GM12878 (cell line): ENCODE measurements around the gene RIMBP2. TPM values are rescaled to one million over a fixed set of nuclear protein-coding genes. Genes with fewer than 3 reads are reported as not detected.

Experiments used
- ATAC-seq: fragments of 200-7000 bp; cut with Tn5 transposase; 3 replicates; pipeline ENCODE4 v1.9.1; 2020; ENCODE audit warnings: mild to moderate bottlenecking, moderate library complexity
- BruUV-seq: library from RNA; stranded (reverse); fragments of 400-500 nt; replicated peaks from 2 replicates; lab custom pipeline; 2021; lab: Mats Ljungman, UMichigan
- CTCF ChIA-PET: fragments of 300-600 bp; sonication (Branson Sonifier 250); formaldehyde crosslinking; extraction: SDS; loops from one replicate; lab custom pipeline; 2021; ENCODE audit warnings: inconsistent platforms; lab: Yijun Ruan, JAX
- POLR2A ChIA-PET: fragments of 350-600 bp; formaldehyde crosslinking; extraction: SDS; loops from one replicate; lab custom pipeline; 2021; ENCODE audit warnings: inconsistent platforms; lab: Charles Lee
- RAD21 ChIA-PET: fragments of 300-600 bp; sonication (Branson Sonifier 250); formaldehyde crosslinking; loops from one replicate; lab custom pipeline; 2023; ENCODE audit warnings: antibody characterized with exemption; ENCODE audit not compliant: unreplicated experiment; lab: Charles Lee
- SMC1A ChIA-PET: fragments of 300-600 bp; sonication (Branson Sonifier 250); formaldehyde crosslinking; loops from one replicate; lab custom pipeline; 2023; ENCODE audit not compliant: unreplicated experiment, uncharacterized antibody; lab: Charles Lee
- DNase-seq: peaks from one replicate; pipeline ENCODE4 v3.0.0-alpha.2; 2011; ENCODE audit warnings: low read depth, low spot score
- FAIRE-seq: peaks from 3 replicates; lab custom pipeline; 2011; peaks lifted over from hg19 to GRCh38; lab: Jason Lieb, UNC
- H2AFZ ChIP-seq: 2 replicates; pipeline ENCODE4 v1.6.0; 2011; ENCODE audit warnings: low read depth, low read length, control low read depth; ENCODE audit not compliant: control insufficient read depth
- H3K27ac ChIP-seq: 2 replicates; pipeline ENCODE4 v1.5.1; 2011; ENCODE audit warnings: control low read depth; ENCODE audit not compliant: control insufficient read depth, insufficient read depth
- H3K27me3 ChIP-seq, 2 experiments: replicated peaks in 1 of 2; 2 replicates each; pipeline versions ENCODE4 v1.6.0 to v1.6.1; 2011; ENCODE audit warnings: low read length in 1 of 2; ENCODE audit not compliant: control insufficient read depth in 2 of 2, insufficient read depth in 2 of 2
- H3K36me3 ChIP-seq, 2 experiments: 2 replicates each; pipeline ENCODE4 v1.5.1; 2011; ENCODE audit warnings: low read length in 1 of 2; ENCODE audit not compliant: control insufficient read depth in 2 of 2, insufficient read depth in 2 of 2
- H3K4me1 ChIP-seq: 2 replicates; pipeline ENCODE4 v1.6.1; 2011; ENCODE audit warnings: mild to moderate bottlenecking, low read length, moderate library complexity, mixed read lengths; ENCODE audit not compliant: control insufficient read depth, insufficient read depth
- H3K4me2 ChIP-seq: 2 replicates; pipeline ENCODE4 v1.6.0; 2011; ENCODE audit warnings: control low read depth; ENCODE audit not compliant: control insufficient read depth, insufficient read depth
- H3K4me3 ChIP-seq: fragments of 200-600 bp; sonication (generic); 2 replicates; pipeline ENCODE4 v1.5.1; 2016
- H3K79me2 ChIP-seq: 2 replicates; pipeline ENCODE4 v1.6.0; 2011; ENCODE audit warnings: low read length; ENCODE audit not compliant: control insufficient read depth, insufficient read depth
- H3K9ac ChIP-seq: 2 replicates; pipeline ENCODE4 v1.8.0; 2011; ENCODE audit warnings: low read length, control low read depth, mixed read lengths; ENCODE audit not compliant: control insufficient read depth, insufficient read depth
- H3K9me3 ChIP-seq: replicated peaks from 3 replicates; pipeline ENCODE4 v1.5.1; 2011; ENCODE audit warnings: mild to moderate bottlenecking, low read length; ENCODE audit not compliant: control insufficient read depth, insufficient read depth
- H4K20me1 ChIP-seq: 2 replicates; pipeline ENCODE4 v1.6.0; 2011; ENCODE audit not compliant: control insufficient read depth, insufficient read depth
- CREB1 ChIP-seq: IDR thresholded peaks from 2 replicates; pipeline ENCODE4 v1.6.1; 2012; ENCODE audit warnings: low read depth, mild to moderate bottlenecking, inconsistent platforms
- JUND ChIP-seq: IDR thresholded peaks from 2 replicates; pipeline ENCODE4 v1.6.1; 2012; ENCODE audit warnings: low read depth, mild to moderate bottlenecking, low read length, improper control_type of control experiment, moderate library complexity
- STAT1 ChIP-seq: fragments of 450-650 bp; conservative IDR thresholded peaks from 2 replicates; pipeline ENCODE4 v1.6.1; 2014; ENCODE audit warnings: antibody characterized with exemption, mild to moderate bottlenecking
- STAT3 ChIP-seq: IDR thresholded peaks from 2 replicates; pipeline ENCODE4 v1.6.1; 2011; ENCODE audit warnings: low read depth, low read length, improper control_type of control experiment
- TCF3 ChIP-seq: IDR thresholded peaks from 2 replicates; pipeline ENCODE4 v1.6.1; 2012; ENCODE audit warnings: low read depth, mild to moderate bottlenecking, low read length, borderline replicate concordance; ENCODE audit not compliant: insufficient read depth
- ZNF274 ChIP-seq: IDR thresholded peaks from one replicate; pipeline ENCODE4 v1.8.0; 2011; ENCODE audit not compliant: insufficient read length, insufficient read depth
- WGBS: methylation state at CpG from one replicate; pipeline ENCODE4 v1.1.6; 2016; ENCODE audit warnings: low lambda C conversion rate; ENCODE audit not compliant: insufficient replicate concordance, insufficient coverage; ENCODE audit errors: missing lambda C conversion rate; 5-methylcytosine and 5-hydroxymethylcytosine counted together
- in situ Hi-C: fragments of 300-500 bp; cut with MboI; formaldehyde crosslinking; loops from 9 replicates; pipeline ENCODE4 v1.14.3; 2018; ENCODE audit warnings: mixed read lengths
- intact Hi-C: fragments of 100-400 bp; cut with micrococcal nuclease; formaldehyde crosslinking; loops from one replicate; pipeline ENCODE4 v1.14.2; 2022; ENCODE audit not compliant: unreplicated experiment
- polyA plus RNA-seq, 11 experiments: library from polyadenylated mRNA; depleted of rRNA in 4 of 11; unstranded in 6 of 11; stranded (reverse) in 5 of 11; fragments of >200 nt; fragmentation: Nextera tagmentation in 4 of 11; fragmentation: Illumina TruSeq in 1 of 11; extraction: Ambion mirVana in 4 of 11; extraction: Trizol in 1 of 11; gene quantifications; 1 replicate in 1 of 11; 2 replicates in 10 of 11; pipeline versions ENCODE4 v1.2.1 to v1.2.3, GENCODE V29; 2011 to 2016; ENCODE audit warnings: inconsistent platforms in 2 of 11, missing spikeins in 2 of 11, low read depth in 1 of 11
- total RNA-seq, 4 experiments: library from RNA; depleted of rRNA in 3 of 4; stranded (reverse); fragments of >200 nt in 3 of 4; fragmentation: Illumina TruSeq in 1 of 4; extraction: Trizol in 1 of 4; gene quantifications; 2 replicates each; pipeline versions ENCODE4 v1.2.1 to v1.2.3, GENCODE V29; 2013 to 2021

Gene RIMBP2
- total and polyA plus RNA-seq, 10 of the 15 experiments (the other 5 are each of a cell fraction or from before 2014, with no cell fraction given) = 0.04 to 2.9 (median 0.07) TPM; not detected in 1

DNA sequence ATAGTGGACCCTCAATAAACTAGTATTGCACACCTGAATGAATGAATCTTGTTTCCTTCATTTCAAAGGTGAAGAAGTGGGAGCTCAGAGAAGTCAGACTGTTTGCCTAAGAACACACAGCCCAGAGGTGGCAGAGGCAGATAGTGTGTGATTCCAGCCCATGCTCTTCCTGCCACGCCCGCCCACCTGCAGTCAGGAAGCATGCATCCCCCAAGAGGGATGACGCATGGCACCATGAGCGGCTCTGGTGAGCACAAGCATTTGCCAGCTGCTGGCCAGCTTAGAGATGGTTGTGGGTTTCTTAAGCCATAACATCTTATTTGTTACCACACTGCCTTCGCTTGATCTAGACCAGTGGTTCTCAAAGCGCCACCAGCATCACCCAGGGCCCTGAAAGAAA lies 133.8 kb downstream of the RIMBP2 start:
- Histone ChIP-seq H3K36me3 (no peaks in the 10 kb centered on the region), H4K20me1 (no peaks in the 10 kb centered on the region), H3K4me3 (no peak overlapping the region), H3K9me3 (peaks cover 2% of the 10 kb centered on the region; the same call in 2 of the 3 replicates), H3K4me2 (no peak overlapping the region), H3K9ac (no peak overlapping the region), H2AFZ (no peak overlapping the region)
- no peak for DNase-seq
- in situ Hi-C loops = no loop called here
- POLR2A ChIA-PET = no interaction called here
- TF ChIP-seq JUND (no peak), STAT1 (no peak)
- TF ChIP-seq, all 136 proteins: peak for 0
- intact Hi-C loops = no loop called here
- SMC1A ChIA-PET = no interaction called here
- H3K4me1 ChIP-seq = no peaks in the 10 kb centered on the region
- RAD21 ChIA-PET = no interaction called here
- no peaks in the 10 kb centered on the region for H3K79me2 ChIP-seq
- ATAC-seq (no peak), FAIRE-seq (no peak)
- CTCF ChIA-PET = no interaction called here
- BruUV-seq = no TSS peak
- H3K27ac ChIP-seq = no peak overlapping the region
- WGBS = 25% methylated on average over 6 of the region's 6 CpGs
- H3K27me3 ChIP-seq = no peaks in the 10 kb centered on the region

DNA sequence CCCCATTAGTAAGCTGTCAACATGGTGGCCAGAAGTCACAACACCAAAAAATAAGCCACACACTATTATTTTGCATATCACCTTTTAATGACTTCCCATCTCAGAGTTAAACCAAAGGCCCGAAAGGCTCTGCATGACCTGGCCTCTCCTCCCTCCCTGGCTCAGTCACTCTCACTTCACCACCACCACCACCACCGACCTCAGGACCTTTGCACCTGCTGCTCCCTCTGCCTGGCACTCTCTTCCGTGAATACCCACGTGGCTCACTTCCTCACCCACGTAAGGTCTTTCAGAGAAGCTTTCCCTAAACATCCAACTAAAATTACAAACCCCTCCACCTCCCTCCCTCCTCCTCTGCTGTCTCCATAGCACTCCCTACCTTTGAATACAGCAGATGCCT lies 134.3 kb downstream of the RIMBP2 start:
- ChIA-PET POLR2A (no interaction called here), RAD21 (no interaction called here), CTCF (no interaction called here), SMC1A (no interaction called here)
- in situ Hi-C loops (no loop called here), intact Hi-C loops (no loop called here)
- Histone ChIP-seq H3K4me1 (no peaks in the 10 kb centered on the region; the same call in 1 of the 2 replicates), H2AFZ (no peak overlapping the region), H3K9me3 (peaks cover 2% of the 10 kb centered on the region; the same call in 2 of the 3 replicates), H3K4me3 (no peak overlapping the region), H3K9ac (no peak overlapping the region), H3K27ac (no peak overlapping the region), H3K36me3 (no peaks in the 10 kb centered on the region), H3K27me3 (no peaks in the 10 kb centered on the region), H3K79me2 (no peaks in the 10 kb centered on the region), H3K4me2 (no peak overlapping the region), H4K20me1 (no peaks in the 10 kb centered on the region)
- WGBS = 6% methylated on average over 5 of the region's 5 CpGs
- FAIRE-seq (no peak), ATAC-seq (no peak), DNase-seq (no peak)
- TF ChIP-seq ZNF274 (no peak), TCF3 (no peak), CREB1 (no peak), STAT3 (no peak)
- BruUV-seq = no TSS peak
